ENCODE measurements around the gene AKNAD1. TPM values are rescaled to one million over a fixed set of nuclear protein-coding genes. Genes with fewer than 3 reads are reported as not detected.

The AKNAD1 gene
- polyA plus RNA-seq, 1 donor (not counting 4 experiments of a cell fraction or from before 2014, with no cell fraction given) = 6.9 TPM

DNA sequence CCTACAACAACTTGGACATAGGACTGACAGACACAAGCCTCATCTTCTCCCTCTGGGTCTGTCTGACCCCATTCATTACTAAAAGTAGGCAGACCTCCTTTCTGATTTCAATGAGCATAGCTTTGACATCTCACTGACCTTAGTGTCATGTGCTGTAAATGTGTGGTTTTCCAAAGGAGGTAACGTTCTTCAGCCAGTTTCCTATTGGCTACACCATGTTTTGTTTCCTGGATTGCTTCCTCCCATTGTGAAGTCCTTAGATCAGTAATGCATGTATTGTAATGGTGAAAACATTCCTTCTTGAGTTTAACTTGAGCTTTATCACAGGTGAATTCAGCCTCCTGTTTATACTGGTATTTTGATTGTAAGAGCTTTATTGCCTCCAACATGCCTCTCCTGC lies 89.8 kb downstream of the AKNAD1 start:
- TF ChIP-seq EZH2 (IDR thresholded peaks at IDR 0.05; ENCODE audit: low read length) (no peak), CTCF (optimal IDR thresholded peaks at IDR 0.05 in 1 of 3, IDR thresholded peaks at IDR 0.05 in 1 of 3, conservative IDR thresholded peaks at IDR 0.05 in 1 of 3; ENCODE audit: extremely low read depth in 1 of 3, insufficient read depth in 2 of 3, low read length in 3 of 3) (no peak)
- no peaks in the 10 kb centered on the region for H3K9me1 ChIP-seq (ENCODE audit: control insufficient read depth, extremely low read depth, insufficient read depth, low read length)
- H3K4me2 ChIP-seq (ENCODE audit: control insufficient read depth, extremely low read depth, insufficient read depth, low read depth, low read length) = no peak overlapping the region
- no peak overlapping the region for H3K27ac ChIP-seq (ENCODE audit: control insufficient read depth, insufficient read depth, low read length)
- no peak overlapping the region for H2AFZ ChIP-seq (ENCODE audit: control insufficient read depth, low read length)
- no peaks in the 10 kb centered on the region for H3K79me2 ChIP-seq (ENCODE audit: control insufficient read depth, insufficient read depth, low read length)
- no peaks in the 10 kb centered on the region for H4K20me1 ChIP-seq (ENCODE audit: control insufficient read depth, extremely low read depth, insufficient read depth, low read length)
- dilution Hi-C loops (cut with MboI; ENCODE audit: extremely low pct_ligation_motif_present, low sequenced_read_pairs) = no loop called here
- no peaks in the 10 kb centered on the region for H3K27me3 ChIP-seq (ENCODE audit: control insufficient read depth, extremely low read depth, insufficient read depth, low read length)
- no peak overlapping the region for H3K4me3 ChIP-seq (ENCODE audit: control insufficient read depth in 2 of 3, extremely low read depth in 1 of 3, insufficient read depth in 2 of 3, low read depth in 1 of 3, low read length in 3 of 3)
- no peaks in the 10 kb centered on the region for H3K4me1 ChIP-seq (ENCODE audit: control insufficient read depth, extremely low read depth, insufficient read depth, low read length)
- no peak overlapping the region for H3K9ac ChIP-seq (ENCODE audit: control insufficient read depth, extremely low read depth, insufficient read depth, low read length)
- no peak for FAIRE-seq
- H3K9me3 ChIP-seq (ENCODE audit: control insufficient read depth, low read depth, low read length) = no peaks in the 10 kb centered on the region
- H3K36me3 ChIP-seq (ENCODE audit: control insufficient read depth in 2 of 2, extremely low read depth in 1 of 2, insufficient read depth in 2 of 2, low read length in 2 of 2) = peaks cover 4 to 10% of the 10 kb centered on the region in 2 experiments
- DNase-seq (ENCODE audit: low read depth, low spot score) = no peak

Other genes starting within 250 kb of the AKNAD1 start
- gene HENMT1, start 196.0 kb downstream of the AKNAD1 start, polyA plus RNA-seq = 1.2 to 1.7 TPM (median 1.6 TPM) in 3 replicates
- 21.7 to 41.0 TPM (median 25.6 TPM) in 3 replicates for gene PRPF38B, start 164.8 kb downstream of the AKNAD1 start, polyA plus RNA-seq
- 0.03 to 0.05 TPM in 2 of 3 replicates, not detected in the other for gene FNDC7, start 144.2 kb downstream of the AKNAD1 start, polyA plus RNA-seq
- gene STXBP3, start 110.4 kb downstream of the AKNAD1 start, polyA plus RNA-seq = 18.4 to 36.3 TPM (median 20.2 TPM) in 3 replicates
- gene GPSM2, start 19.9 kb upstream of the AKNAD1 start, polyA plus RNA-seq = 58.0 to 109 TPM (median 74.7 TPM) in 3 replicates
- 16.3 to 23.4 TPM (median 16.3 TPM) in 3 replicates for gene CLCC1, start 106.4 kb upstream of the AKNAD1 start, polyA plus RNA-seq
- gene WDR47, start 185.0 kb upstream of the AKNAD1 start, polyA plus RNA-seq = 32.8 to 54.7 TPM (median 54.2 TPM) in 3 replicates
- gene TAF13, start 218.9 kb upstream of the AKNAD1 start, polyA plus RNA-seq = 73.6 to 151 TPM (median 89.7 TPM) in 3 replicates
- 13.6 to 15.9 TPM (median 15.7 TPM) in 3 replicates for gene TMEM167B, start 233.7 kb upstream of the AKNAD1 start, polyA plus RNA-seq